ENCODE data around the gene ACTC1. TPM values are rescaled to one million over a fixed set of nuclear protein-coding genes. Genes with fewer than 3 reads are reported as not detected.

ACTC1 gene
- total and polyA plus RNA-seq, 10 of the 15 experiments (the other 5 are each of a cell fraction or from before 2014, with no cell fraction given), result 1.6 TPM; not detected in 9

DNA sequence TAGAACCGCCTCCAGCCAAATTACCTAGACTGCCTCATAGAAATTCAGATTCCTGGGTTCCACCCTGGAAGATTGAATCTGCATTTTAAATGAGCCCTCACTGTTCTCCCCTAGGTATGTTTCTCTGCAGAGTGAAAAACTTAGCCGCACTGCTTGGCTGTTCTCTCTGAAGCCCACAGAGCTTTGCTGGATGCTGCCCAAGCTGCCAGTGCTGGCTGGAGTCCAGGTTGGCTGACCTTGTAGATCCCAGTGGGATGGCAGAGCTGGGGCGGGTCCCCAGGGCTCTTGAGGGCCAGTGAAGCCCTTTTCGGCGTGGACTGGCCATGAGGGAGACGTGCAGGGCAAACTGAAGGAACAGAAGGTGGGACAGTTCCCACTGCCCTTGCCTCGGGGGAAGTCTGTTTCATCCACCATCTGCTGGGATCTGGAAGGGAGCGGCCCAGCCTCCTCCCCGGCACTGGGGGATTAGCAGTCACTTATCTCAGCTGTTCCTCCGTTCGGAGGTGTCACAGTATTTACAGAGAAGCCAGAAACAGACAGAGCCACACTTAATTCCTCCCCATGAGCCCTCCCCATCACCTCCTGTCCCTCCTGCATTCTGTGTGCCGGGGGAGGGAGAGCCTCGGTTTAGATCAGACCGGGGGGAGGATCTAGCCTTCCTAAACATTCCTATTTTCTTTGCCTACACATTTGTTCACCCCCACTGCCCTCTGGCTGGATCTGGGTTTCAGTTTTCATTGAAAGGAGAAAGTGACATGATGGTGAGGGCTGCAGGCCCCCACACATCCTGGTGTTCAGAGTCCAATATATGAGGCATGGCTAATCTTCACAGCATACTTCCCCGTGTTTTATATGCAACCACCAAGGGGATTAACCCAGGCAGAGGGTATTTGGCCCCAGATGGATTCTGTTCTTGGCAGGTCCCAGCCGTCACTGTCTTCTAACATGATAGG, 4.1 kb upstream of the ACTC1 start (continued):
- TF ChIP-seq KAT2A (conservative IDR thresholded peaks at IDR 0.05; ENCODE audit: control insufficient read depth, low read depth, low read length), result no peak
- TF ChIP-seq BRCA1 (IDR thresholded peaks at IDR 0.05; ENCODE audit: low read depth, low read length), result no peak
- TF ChIP-seq BCL11A (IDR thresholded peaks at IDR 0.05; ENCODE audit: low read depth, low read length), result no peak
- TF ChIP-seq TCF12 (IDR thresholded peaks at IDR 0.05; ENCODE audit: low read depth, low read length), result no peak
- no peak for TF ChIP-seq POLR2AphosphoS5 (IDR thresholded peaks at IDR 0.05; ENCODE audit: low read length)
- TF ChIP-seq ZBTB11 (CRISPR knock-in tag; IDR thresholded peaks at IDR 0.05), result no peak

DNA sequence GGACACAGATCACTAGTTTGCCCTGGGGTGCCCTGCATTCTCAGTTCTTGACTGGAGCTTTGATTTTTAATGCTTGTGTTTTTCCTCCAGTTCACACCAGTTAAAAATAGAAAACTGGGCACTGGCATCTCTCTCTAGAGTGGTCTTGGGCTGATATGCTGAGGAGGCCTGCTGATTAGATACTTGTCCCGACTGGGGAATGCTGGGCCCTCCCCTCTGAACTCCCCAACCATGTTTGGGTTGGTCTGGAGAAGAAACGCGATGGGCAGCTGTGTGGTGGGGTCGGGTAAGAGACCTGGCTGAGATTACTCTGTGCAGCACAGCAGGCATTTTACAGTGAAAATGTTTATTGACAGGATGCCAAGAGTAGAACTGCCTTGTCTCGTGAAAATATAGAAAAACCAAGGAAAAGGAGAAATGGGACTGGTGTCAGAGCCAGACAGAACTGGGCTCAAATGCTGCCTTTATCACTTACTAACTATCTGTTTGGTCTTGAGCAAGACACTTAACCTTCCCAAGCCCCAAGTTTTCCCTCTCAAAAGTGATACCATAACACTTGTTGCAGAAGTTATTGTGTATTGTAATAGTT, 1.6 kb upstream of the ACTC1 start:
- FAIRE-seq, result no peak
- BruUV-seq (replicated peaks), result no TSS peak
- DNase-seq (ENCODE audit: low read depth, low spot score), result no peak
- ChIA-PET CTCF (no interaction called here), POLR2A (no interaction called here), SMC1A (ENCODE audit: uncharacterized antibody, unreplicated experiment) (interaction anchor here (1.6 kb wide), 1 partner anchor 12 kb away, joined by 4 read pairs; no protein-coding TSS in a partner anchor), RAD21 (ENCODE audit: unreplicated experiment) (no interaction called here)
- WGBS (ENCODE audit: insufficient coverage, insufficient replicate concordance, low lambda C conversion rate, missing lambda C conversion rate), result 43% methylated on average over 5 of the region's 5 CpGs
- in situ Hi-C loops (cut with MboI) (no loop called here), intact Hi-C loops (cut with micrococcal nuclease; ENCODE audit: unreplicated experiment) (no loop called here)
- H3K9me3 ChIP-seq (replicated peaks; ENCODE audit: control insufficient read depth, insufficient read depth, low read length), result no peaks in the 10 kb centered on the region
- no peaks in the 10 kb centered on the region for H3K79me2 ChIP-seq (ENCODE audit: control insufficient read depth, insufficient read depth, low read length)
- H4K20me1 ChIP-seq (ENCODE audit: control insufficient read depth, insufficient read depth), result no peaks in the 10 kb centered on the region; the same call in 1 of the 2 replicates
- H3K4me3 ChIP-seq, result no peak overlapping the region
- H3K27me3 ChIP-seq (replicated peaks in 1 of 2; ENCODE audit: control insufficient read depth in 2 of 2, insufficient read depth in 2 of 2, low read length in 1 of 2), result peaks cover 5 to 8% of the 10 kb centered on the region in 2 experiments; a peak in 3 of 4 replicates
- H2AFZ ChIP-seq (ENCODE audit: control insufficient read depth, low read depth, low read length), result no peak overlapping the region
- H3K27ac ChIP-seq (ENCODE audit: control insufficient read depth, insufficient read depth), result no peak overlapping the region
- no peaks in the 10 kb centered on the region for H3K36me3 ChIP-seq (ENCODE audit: control insufficient read depth in 2 of 2, insufficient read depth in 2 of 2, low read length in 1 of 2)
- H3K9ac ChIP-seq (ENCODE audit: control insufficient read depth, insufficient read depth, low read length), result no peak overlapping the region
- no peak for ATAC-seq
- H3K4me2 ChIP-seq (ENCODE audit: control insufficient read depth, insufficient read depth), result no peak overlapping the region
- no peaks in the 10 kb centered on the region for H3K4me1 ChIP-seq (ENCODE audit: control insufficient read depth, insufficient read depth, low read length)
- TF ChIP-seq ZNF622 (IDR thresholded peaks at IDR 0.05), result no peak
- no peak for TF ChIP-seq ATF2 (IDR thresholded peaks at IDR 0.05; ENCODE audit: low read length)
- TF ChIP-seq PBX3 (IDR thresholded peaks at IDR 0.05; ENCODE audit: insufficient replicate concordance, low read depth, low read length), result no peak
- no peak for TF ChIP-seq BCL11A (IDR thresholded peaks at IDR 0.05; ENCODE audit: low read depth, low read length)
- no peak for TF ChIP-seq ZNF274 (IDR thresholded peaks at IDR 0.05; ENCODE audit: insufficient read depth, insufficient read length)
- TF ChIP-seq LARP7 (IDR thresholded peaks at IDR 0.05), result no peak
- TF ChIP-seq HSF1 (IDR thresholded peaks at IDR 0.05; ENCODE audit: low read depth, low read length), result no peak
- TF ChIP-seq PAX5 (IDR thresholded peaks at IDR 0.05; ENCODE audit: borderline replicate concordance, low read depth, low read length), result no peak

Measured in GM12878 (cell line).